Vagina (tissue), 2 donors: ENCODE measurements around the gene TCEANC.

Experiments
- CTCF ChIP-seq, 3 experiments: fragments of 450-650 bp in 2 of 3; fragments of 200-600 bp in 1 of 3; sonication (generic) in 1 of 3; IDR thresholded peaks; one replicate each; pipeline ENCODE4 v1.5.1; 2017 to 2019; ENCODE audit warnings: antibody characterized with exemption in 3 of 3, mild to moderate bottlenecking in 2 of 3, moderate library complexity in 2 of 3
- POLR2A ChIP-seq, 2 donors: fragments of 450-650 bp; IDR thresholded peaks; one replicate each; pipeline ENCODE4 v1.6.1; 2017; ENCODE audit warnings: antibody characterized with exemption in 2 of 2, mild to moderate bottlenecking in 2 of 2, moderate library complexity in 2 of 2

- TF ChIP-seq CTCF (IDR thresholded peaks at IDR 0.05) = no peak
- TF ChIP-seq POLR2A (IDR thresholded peaks at IDR 0.05) = no peak
These were observed 39.0 kb downstream of the TCEANC start for GRCh38 chrX:13691841-13692371.
